Glomerular visceral epithelial cell (primary cell): ENCODE results near the gene TRIM44.
A peak's percentile ranks its signal among the peaks of the same experiment; 100 is the strongest.
"Not testable (repeated sequence)": the region's sequence is repeated elsewhere in the genome, so short reads cannot be mapped to it uniquely, and the experiment has no call there.

Source experiments
- DNase-seq: peaks from one replicate; pipeline ENCODE4 v3.0.0-alpha.2; 2016; ENCODE audit errors: extremely low spot score

Gene TRIM44

DNA sequence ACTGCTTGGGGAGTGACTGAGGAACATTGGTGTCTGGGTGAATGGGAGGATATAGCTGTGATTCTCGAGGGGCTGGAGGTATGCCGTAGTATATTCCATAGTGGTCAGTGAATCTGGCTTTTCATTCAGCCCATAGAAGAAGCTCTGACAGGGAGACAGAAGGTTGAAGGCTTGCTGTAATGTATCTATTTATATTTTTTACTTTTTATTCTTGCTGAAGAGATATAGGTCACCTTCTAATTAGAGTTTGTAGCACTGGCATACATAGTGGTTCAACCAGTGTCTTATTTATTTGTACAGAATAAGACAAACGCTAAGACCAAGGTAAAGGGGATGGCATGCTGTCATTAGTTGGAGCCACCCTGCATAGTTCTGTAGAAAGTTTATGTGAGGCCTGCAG lies 10.0 kb downstream of the TRIM44 start:
- DNase-seq, result no peak

DNA sequence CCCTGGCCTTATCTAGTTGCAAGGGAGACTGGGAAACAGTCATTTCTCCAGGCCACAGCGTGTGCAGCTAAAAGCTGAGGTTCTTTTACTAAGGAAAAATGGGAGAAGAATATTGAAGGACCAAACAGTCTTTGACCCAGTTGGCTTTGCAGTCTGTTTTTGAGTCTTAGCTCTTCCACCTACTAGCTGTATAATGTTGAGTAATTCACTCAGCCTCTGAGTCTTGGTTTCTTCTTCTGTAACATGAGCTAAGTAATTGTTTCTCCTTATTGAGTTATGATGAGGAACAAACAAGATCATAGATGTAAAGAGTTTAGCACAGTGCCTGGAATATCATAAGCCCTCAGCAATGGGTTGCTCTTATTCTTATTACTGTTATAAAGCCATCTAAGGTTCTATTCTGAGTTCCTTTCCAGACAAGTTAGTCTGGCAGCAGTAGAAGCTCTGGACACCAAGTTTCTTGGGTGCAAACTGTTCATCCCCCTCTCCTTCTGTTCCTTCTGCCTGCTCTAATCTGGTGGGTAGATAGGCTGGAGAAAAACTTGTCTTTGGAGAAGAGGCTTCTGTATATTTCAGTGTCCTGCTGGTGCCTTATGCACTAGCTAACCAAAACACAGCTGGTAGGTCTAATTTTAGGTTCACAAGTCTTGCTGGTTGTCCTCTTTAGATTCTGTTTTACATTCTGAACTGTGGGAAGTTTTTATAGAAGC lies 13.5 kb downstream of the TRIM44 start:
- DNase-seq, result no peak

DNA sequence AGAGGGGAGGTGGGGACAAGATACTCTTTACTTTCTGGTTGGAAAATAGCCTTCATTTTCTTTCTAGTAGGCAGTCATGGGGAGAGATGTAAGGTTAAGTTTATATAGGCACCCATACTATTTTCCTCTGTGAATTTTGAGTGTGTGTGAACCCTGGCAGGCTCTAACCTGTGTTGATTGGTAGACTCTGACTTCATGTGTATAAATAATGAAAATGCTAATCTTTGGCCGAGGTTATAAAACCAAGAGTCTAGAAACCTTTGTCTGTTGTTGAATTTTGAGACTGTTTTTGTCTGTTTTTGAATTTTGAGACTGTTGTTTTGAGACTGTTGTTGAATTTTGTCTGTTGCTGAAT lies 14.0 kb downstream of the TRIM44 start:
- no peak for DNase-seq

- no peak for DNase-seq
Measured at GRCh38 chr11:35677904-35678303, 15.3 kb downstream of the TRIM44 start.

DNA sequence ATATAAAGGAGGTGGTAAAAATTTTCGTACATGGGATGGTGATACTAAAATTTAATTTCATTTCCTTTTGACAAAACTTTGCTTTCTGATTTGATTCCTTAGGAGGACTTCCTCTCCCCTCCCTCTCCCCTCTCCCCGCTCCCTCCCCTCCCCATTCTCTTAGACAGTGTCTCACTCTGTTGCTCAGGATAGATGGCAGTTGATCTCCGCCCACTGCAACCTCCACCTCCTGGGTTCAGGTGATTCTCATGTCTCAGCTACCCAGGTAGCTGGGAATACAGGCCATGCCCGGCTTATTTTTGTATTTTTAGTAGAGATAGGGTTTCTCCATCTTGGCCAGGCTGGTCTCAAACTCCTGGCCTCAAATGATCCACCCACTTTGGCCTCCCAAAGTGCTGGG lies 15.9 kb downstream of the TRIM44 start:
- no peak for DNase-seq

DNA sequence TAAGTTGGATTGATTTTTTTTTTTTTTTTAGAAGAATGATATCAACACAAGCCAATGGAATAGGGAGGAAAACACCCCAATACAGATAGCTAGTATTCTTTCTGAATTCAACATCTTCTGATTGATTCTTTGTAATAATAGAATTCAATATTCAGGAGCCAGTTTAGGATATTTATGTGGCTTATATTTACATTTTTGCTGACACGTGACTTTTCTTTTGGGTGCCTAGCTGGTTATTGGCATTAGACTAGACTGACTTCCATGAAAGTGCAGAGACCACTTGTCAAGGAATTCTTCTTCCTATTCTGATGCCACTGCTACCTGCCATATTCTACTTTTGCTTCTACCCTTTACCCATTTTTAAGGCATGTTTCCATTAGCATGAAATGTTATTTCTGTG lies 16.4 kb downstream of the TRIM44 start:
- DNase-seq, result no peak

DNA sequence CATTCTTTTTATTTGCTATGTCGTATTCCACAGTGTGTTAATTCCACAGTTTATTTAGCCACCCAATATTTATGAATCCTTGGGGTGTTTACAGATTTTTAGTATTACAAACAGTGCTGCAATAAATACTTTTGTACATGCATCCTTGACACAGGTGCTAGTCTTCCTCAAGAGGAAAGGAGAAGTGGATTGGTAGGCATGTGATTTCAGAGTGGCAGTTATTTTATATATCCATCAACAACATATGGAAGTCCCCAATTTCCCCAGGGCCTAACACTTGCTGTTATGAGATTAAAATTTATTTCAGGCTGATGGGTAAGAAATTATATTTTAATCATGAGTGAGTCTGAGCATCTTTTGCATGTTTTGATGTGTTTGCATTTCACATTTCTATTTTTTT lies 17.9 kb downstream of the TRIM44 start:
- DNase-seq, result no peak

DNA sequence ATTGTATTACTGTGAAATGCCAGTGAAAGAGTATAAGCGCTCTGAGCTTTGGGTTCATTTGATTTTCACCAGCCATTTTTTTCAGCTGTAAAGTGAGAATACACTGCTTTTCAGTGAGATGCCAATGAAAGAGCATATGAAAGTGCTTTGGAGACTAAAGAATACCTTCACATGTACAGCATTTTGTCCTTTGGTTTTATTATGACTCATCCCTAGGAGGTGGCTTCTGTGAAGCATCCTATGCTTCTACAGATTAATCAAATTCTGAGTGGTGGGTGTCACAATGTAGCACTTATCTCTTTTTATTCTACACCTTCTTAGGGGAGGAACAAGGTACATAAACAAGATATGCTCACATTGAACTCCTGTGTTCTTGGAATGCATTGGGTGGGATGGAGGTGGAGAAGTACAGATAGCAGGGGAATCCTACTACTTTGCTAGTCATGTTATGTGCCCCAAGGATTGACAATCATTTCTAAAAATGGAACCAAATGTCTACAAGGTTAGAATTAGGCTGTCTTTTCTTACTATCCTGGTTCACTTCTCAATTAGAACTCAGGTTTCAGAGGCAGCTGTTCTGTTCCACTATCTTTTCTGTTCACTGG lies 18.7 kb downstream of the TRIM44 start:
- no peak for DNase-seq

- DNase-seq, result peak; percentile 15
Measured at GRCh38 chr11:35682230-35683173, 19.9 kb downstream of the TRIM44 start.

- DNase-seq, result no peak
Measured at GRCh38 chr11:35683728-35684339, 21.3 kb downstream of the TRIM44 start.

DNA sequence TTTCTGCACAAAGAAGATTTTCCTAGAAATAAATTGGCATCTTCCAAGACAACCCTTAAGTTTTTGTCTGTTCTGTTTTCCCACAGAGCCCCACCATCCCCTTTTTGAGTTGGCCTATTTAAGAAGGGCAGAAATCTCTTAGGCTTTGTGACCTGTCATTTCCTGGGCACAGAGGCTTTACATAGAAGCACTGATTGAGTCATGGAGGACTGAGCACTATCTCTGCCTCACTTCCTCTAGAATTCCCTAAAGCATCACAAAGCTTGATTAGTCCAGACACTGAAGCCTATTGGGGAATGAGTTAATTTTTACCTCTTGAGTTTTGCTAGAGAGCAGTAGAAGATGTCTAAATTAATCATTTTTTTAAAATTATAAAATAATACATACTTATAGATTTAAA lies 25.4 kb downstream of the TRIM44 start:
- DNase-seq, result peak; percentile 26

DNA sequence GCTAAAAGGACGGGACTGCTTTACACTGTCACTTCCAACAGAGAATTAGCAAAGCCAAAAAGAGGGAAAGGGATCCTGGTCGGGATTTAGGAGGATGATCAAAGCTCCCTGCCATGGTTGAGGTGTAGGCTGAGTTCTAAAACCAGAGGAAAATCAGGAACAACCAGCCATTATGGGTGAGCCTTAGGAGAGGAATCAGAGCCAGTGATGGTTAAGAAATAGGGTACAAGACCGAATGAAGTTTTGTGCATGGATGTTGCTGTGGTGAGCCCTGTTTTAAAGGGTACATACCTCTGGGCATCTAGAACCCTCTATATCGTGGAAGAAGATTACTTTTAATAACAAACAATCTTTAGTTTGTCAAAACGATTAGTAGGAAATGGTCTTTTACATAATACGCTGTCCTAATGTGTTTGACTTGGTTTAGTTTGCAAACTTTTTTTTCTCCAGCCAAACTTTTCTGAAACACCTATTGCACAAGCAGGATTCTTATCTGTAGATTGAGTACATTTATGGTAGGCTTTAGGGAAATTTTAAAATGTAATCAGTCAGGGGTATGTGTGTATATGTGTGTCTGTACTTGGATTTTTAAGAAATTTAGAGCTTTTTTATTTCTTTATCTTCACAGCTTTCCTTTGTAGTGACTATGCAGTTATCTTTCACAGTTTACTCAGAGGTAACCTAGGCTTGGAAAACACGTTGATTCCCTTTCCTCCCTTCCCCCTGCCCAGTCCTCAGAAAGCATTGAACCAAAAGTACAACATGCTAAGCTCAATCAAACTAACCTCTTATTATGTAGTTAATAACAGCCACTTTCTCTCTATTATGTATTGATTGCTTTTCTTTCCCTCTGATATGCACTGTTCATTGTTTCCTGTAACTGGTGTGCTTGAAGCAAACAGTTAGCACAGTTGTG lies 26.8 kb downstream of the TRIM44 start:
- no peak for DNase-seq

DNA sequence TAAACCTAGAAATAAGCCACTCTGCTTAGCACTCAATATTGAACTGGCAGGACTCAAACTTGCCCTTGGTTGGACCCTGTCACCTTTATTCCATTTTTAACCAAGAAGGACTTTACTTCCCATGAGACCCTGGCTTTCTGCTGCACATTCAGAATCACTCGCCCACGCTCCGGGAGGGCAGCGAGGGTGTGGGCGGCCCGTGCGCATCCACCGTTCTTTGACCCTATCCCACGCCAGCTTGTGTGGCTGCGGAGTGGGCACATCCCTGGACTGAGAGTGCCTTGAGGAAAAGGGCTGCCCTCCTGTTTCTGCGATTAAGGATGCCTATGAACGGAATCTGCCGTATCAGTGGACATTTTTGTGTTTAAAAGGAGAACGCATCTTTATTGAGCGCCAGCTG lies 39.6 kb downstream of the TRIM44 start:
- DNase-seq, result no peak

GRCh38 chr11:35709376-35709775 lies 46.8 kb downstream of the TRIM44 start:
- no peak for DNase-seq

DNA sequence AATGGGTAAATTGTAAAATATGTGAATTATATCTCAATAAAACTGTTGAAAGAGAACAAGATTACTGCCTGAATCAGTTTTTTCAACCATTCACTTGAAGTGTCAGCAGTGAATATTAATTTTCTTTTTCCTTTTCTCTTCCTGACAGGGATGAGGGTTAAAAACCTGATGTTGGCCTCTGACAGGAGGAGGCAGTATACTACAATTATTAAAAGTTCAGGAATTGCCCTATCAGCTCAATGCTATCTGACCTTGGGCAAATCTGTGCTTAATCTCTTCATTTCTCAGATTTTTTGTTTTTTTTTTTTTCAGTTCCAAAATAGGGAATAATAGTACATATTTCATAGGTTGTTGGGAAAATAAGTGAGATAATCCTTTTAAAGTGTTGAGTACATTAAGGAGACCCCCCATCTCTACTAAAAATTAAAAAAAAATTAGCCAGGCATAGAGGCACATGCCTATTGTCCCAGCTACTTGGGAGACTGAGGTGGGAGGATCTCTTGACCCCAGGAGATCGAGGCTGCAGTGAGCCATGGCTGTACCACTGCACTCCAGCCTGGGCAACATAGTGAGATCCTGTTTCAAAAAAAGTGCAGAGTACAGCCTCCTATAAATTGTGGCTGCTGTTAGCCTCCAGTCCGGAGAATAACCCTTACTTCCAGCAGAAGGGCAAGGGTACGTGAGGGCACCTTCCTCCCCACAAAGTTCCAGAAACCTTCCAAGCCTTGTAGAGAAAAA lies 48.8 kb downstream of the TRIM44 start:
- no peak for DNase-seq

DNA sequence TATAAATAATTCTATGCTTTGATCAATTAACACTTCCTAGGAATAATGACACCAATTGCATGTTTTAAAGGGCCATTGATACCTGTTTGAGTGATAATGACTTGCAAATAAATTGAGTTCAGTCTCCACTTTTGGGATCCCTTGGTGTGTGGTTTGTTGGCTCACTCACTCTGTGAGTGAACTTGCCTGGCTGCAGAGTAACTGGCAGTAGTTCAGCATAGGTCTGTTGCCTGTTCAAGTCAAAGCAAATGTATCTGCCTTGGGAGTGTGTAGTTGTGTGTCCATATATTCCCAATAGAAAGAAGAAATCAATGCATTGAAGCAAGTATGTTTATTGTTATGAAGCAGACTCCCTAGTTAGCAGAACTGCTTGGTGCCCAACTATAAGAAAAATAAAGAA lies 49.3 kb downstream of the TRIM44 start:
- no peak for DNase-seq

DNA sequence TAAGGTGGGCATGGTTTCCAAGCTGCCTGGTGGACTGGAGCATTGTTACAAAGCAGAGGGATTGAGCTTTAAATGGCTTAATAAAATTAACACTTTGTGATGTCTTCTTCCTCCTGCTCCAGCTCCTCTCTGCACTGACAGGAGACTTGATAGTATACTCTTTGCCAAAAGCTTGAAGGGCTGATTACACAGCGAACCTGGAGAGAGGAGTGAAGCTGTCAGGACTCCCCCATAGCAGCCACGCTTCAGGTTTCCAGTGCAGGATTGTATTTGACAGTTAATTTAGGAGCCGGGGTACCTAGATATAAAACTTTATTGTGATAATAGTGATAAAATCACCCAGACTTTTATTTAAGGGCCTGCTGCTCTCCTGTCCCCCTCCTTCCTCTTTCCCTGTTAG lies 50.0 kb downstream of the TRIM44 start:
- no peak for DNase-seq

GRCh38 chr11:35714882-35715627 lies 52.5 kb downstream of the TRIM44 start:
- peak; percentile 20 for DNase-seq

- DNase-seq, result not testable (repeated sequence)
Measured at GRCh38 chr11:35715677-35716076, 53.1 kb downstream of the TRIM44 start.

DNA sequence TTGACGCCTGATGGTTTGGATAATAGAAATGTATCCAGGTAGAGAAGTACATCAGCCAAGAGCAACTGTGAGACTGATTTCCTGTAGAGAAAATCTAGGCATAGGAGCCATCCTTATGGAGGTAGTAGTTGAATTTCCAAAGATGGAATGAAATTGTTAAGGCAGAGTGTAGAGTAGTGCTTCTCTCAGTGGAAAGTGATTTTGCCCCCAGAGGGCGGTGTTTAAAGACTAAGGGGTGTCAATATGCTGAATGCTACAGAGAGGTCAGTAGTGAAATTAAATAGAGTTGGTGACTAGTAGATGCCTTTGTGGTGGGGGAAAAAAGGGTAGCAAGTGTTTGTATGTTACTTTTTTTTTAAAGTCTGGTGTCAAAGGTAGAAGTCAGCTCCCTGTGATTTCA lies 54.5 kb downstream of the TRIM44 start:
- DNase-seq, result no peak
